ENCODE measurements around the gene OLR1.
A peak's percentile ranks its signal among the peaks of the same experiment; 100 is the strongest.
"Not testable (repeated sequence)": the region's sequence is repeated elsewhere in the genome, so short reads cannot be mapped to it uniquely, and the experiment has no call there.

The OLR1 gene

DNA sequence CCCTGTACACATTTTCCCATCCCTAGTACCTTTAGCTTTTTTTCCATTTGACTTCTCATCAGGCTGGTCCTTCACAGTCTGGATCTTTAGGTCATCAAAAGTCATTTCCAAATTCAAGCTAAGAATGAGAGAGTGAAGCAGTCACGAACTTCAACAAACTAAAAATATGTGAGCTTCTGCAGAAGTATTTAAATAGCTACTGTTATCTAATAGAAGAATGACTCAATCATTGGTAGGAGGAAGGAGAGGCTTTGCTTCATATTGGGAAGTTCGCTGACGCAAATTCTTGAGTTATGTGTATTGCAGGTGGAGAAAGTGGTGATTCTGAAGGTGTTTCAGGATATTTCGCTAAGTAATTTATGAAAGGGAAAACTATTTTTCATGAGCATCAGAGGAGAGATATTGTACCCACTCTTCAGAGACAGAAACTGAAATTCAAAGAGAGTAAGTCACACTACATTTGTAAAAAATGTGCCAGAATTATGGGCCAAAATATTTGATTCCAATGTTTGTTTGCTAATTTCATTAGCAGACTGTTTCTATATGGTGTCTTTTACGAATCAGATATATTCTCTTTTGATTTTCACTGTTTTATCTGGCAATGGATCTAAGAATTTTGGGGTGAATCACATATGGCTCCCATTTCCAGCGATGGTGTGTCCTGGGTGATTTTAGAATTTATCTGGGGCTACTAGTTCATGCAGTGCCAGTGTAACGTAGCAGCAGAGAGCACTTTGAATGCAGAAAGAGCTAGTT lies at the start of gene OLR1:
Gene OLR1 (minus strand): TSS at position 160 of the 756 bp plus-strand sequence. CDS start 55 bp downstream, at position 105.
- Histone ChIP-seq H4K20me1 (no peaks in the 10 kb centered on the region), H3K4me1 (no peaks in the 10 kb centered on the region), H3K27ac (no peak within 1 kb of the TSS), H3K4me2 (no peak within 1 kb of the TSS), H3K36me3 (no peaks in the 10 kb centered on the region), H3K9me3 (no peaks in the 10 kb centered on the region), H3K4me3 (no peak within 1 kb of the TSS), H3K9ac (no peak within 1 kb of the TSS), H3K27me3 (no peaks in the 10 kb centered on the region)
- TF ChIP-seq Cebpa-rat (IDR thresholded peaks at IDR 0.05): no peak

DNA sequence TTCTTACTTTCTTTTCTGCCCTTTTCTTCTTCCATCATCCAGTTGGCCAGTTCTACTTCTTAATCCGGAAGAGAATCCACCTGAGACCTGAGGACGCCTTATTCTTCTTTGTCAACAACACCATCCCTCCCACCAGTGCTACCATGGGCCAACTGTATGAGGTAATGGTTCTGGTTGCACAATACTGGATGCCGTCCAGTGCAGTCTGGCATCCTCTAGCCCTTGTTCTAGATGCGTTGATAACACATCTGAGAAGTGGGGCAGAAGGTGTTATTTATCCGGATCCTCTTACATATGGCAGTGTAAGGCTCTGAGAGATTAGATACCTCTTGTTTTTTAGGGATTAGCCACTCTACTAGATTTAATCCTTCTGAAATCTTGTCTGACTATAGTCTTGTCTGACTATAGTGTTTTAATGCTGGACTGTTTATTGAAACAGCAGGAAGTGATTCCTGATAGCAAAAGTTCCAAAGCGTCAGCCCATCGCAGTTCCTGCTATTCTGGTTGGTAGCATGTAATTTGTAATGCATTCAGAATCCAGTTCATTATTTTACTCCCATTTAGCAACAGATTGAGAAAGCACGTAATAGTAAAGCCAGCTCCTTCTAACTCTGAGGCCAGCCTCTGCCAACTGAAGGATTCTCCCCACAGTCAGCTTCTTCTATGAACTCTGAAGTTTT lies 48.6 kb upstream of the OLR1 start:
- Histone ChIP-seq H3K36me3 (peaks cover 60% of the 10 kb centered on the region), H3K4me1 (no peaks in the 10 kb centered on the region), H3K27ac (no peak overlapping the region), H3K4me2 (no peak overlapping the region), H4K20me1 (no peaks in the 10 kb centered on the region), H3K27me3 (no peaks in the 10 kb centered on the region), H3K9ac (no peak overlapping the region), H3K9me3 (no peaks in the 10 kb centered on the region), H3K4me3 (no peak overlapping the region)
- TF ChIP-seq Cebpa-rat (IDR thresholded peaks at IDR 0.05): no peak

DNA sequence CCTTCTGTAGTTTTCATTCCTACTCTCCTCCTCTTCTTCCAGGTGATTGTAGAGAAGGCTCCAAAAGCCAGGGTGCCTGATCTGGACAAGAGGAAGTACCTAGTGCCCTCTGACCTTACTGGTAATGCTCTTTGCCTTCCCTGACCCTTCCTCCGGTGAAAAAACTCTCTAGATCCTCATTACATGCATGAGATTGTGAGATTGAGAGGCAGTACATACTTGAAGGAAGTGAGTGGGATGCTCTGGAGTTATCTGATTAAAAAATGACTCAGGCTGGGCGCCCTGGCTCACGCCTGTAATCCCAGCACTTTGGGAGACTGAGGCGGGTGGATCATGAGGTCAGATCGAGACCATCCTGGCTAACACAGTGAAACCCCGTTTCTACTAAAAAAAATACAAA lies 46.1 kb upstream of the OLR1 start:
- H3K4me2 ChIP-seq: no peak overlapping the region
- peaks cover 20% of the 10 kb centered on the region for H3K4me1 ChIP-seq
- 0 out of 2 replicates have a peak, but pooled peaks cover 19% of the 10 kb centered on the region for H4K20me1 ChIP-seq
- H3K4me3 ChIP-seq: no peak overlapping the region
- peaks cover 46% of the 10 kb centered on the region for H3K36me3 ChIP-seq
- H3K9ac ChIP-seq: no peak overlapping the region
- TF ChIP-seq Cebpa-rat (IDR thresholded peaks at IDR 0.05): no peak
- H3K9me3 ChIP-seq: no peaks in the 10 kb centered on the region
- no peak overlapping the region for H3K27ac ChIP-seq
- no peaks in the 10 kb centered on the region; the same call in 1 of the 2 replicates for H3K27me3 ChIP-seq

DNA sequence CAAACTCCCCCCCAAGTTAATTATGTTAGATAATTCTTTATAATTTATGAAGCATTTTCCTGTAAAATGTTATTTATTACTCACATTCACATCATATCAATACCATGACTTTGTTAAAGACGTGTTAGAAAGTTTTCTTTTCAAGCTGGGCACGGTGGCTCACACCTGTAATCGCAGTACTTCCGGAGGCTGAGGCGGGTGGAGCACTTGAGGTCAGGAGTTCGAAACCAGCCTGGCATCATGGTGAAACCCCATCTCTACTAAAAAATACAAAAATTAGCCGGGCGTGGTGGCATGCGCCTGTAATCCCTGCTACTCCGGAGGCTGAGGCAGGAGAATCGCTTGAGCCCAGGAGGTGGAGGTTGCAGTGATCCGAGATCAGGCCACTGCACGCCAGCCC lies 44.0 kb upstream of the OLR1 start:
- Histone ChIP-seq H3K36me3 (peaks cover 27% of the 10 kb centered on the region), H4K20me1 (0 out of 2 replicates have a peak, but pooled peaks cover 19% of the 10 kb centered on the region), H3K4me1 (peaks cover 20% of the 10 kb centered on the region)
- H3K4me3 ChIP-seq, H3K27me3 ChIP-seq, H3K4me2 ChIP-seq, H3K9me3 ChIP-seq, H3K9ac ChIP-seq, H3K27ac ChIP-seq: not testable (repeated sequence)

DNA sequence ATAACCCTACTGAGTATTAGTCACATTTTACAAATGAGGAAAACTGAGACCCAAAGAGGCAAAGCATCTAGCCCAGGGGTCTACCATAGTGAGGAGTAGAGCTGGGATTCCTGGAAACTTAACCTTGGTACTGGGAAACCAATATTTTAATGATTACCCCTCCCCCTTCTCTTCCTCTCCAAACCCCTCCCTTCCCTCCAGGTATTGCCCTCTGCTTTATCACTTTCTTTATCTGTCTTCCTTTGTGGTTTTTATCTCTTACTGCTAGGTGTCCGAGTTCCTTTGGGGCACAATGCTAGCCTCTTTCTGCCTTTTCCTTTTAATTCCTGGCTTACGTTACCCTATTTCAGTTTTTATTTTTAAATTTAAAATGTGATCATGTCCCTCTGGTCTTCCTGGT lies 43.5 kb upstream of the OLR1 start:
- TF ChIP-seq Cebpa-rat (IDR thresholded peaks at IDR 0.05): no peak
- Histone ChIP-seq H3K27me3 (no peaks in the 10 kb centered on the region; the same call in 1 of the 2 replicates), H3K4me2 (no peak overlapping the region), H4K20me1 (0 out of 2 replicates have a peak, but pooled peaks cover 19% of the 10 kb centered on the region), H3K4me3 (no peak overlapping the region), H3K36me3 (peaks cover 22% of the 10 kb centered on the region), H3K27ac (no peak overlapping the region), H3K9me3 (no peaks in the 10 kb centered on the region), H3K9ac (no peak overlapping the region), H3K4me1 (peaks cover 20% of the 10 kb centered on the region)

DNA sequence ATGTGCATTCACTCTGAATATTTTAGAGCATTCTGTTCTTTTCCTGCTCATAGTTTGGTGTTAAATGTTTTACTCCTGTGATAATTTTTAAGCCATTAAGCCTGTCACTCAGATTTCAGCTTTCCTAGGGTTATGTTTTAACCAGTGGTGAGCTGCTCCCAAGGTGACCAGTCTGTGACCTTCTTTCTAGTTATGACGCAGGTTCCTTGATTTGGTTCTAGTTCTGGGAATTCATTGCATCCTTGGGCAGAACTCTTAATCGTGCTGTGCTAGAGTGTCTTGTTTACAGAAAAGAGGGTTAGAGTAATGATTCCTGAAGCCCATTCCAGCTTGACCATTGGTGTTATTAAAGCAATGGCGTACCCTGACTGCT lies 42.9 kb upstream of the OLR1 start:
- Histone ChIP-seq H3K27me3 (no peaks in the 10 kb centered on the region; the same call in 1 of the 2 replicates), H3K36me3 (peaks cover 17% of the 10 kb centered on the region), H3K4me3 (no peak overlapping the region), H3K4me2 (no peak overlapping the region), H3K4me1 (peaks cover 20% of the 10 kb centered on the region), H3K27ac (no peak overlapping the region), H3K9me3 (no peaks in the 10 kb centered on the region), H3K9ac (no peak overlapping the region), H4K20me1 (0 out of 2 replicates have a peak, but pooled peaks cover 19% of the 10 kb centered on the region)
- no peak for TF ChIP-seq Cebpa-rat (IDR thresholded peaks at IDR 0.05)

DNA sequence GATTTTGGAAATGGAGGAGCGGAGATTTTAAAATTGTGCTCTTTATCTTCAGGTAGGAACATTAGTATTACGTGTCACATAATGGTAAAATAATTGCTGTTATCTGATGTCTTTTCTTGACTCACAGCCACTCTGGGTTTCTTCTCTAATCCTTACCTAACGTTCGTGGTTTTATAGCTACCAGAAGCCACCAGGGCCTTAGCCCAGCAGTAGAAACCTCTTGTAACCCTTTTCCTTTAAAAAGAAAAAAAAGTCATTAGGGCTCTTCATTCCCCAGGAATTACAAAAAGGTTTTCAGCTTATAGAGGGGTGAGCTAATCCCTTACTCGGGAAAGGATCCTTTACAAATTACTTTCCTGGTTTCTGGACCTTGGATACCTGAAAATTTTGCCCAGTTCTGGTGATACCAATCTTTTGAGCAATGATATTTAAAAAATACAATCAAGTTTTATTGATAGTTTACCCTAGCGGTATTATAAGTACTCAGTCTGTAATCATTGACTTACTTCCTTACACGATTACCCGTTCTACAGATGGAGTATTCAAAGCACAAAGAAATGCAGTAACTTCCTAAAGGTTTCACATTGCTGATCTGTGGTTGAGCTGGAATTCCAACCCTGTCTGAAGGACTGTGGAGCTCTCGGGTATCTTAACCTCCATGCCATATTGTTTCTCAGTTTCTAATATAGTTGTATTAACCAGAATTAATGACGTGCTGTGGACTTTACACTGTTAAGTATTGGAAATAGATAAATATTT lies 42.4 kb upstream of the OLR1 start:
- H3K9ac ChIP-seq: no peak overlapping the region
- TF ChIP-seq Cebpa-rat (IDR thresholded peaks at IDR 0.05): no peak
- peaks cover 20% of the 10 kb centered on the region for H3K4me1 ChIP-seq
- peak overlapping the region; percentile 81 for H3K4me3 ChIP-seq
- peaks cover 11% of the 10 kb centered on the region; the same call in 1 of the 2 replicates for H3K36me3 ChIP-seq
- no peak overlapping the region for H3K27ac ChIP-seq
- no peaks in the 10 kb centered on the region for H3K9me3 ChIP-seq
- H3K4me2 ChIP-seq: peak overlapping the region; percentile 92
- no peaks in the 10 kb centered on the region; the same call in 1 of the 2 replicates for H3K27me3 ChIP-seq
- H4K20me1 ChIP-seq: 0 out of 2 replicates have a peak, but pooled peaks cover 19% of the 10 kb centered on the region

DNA sequence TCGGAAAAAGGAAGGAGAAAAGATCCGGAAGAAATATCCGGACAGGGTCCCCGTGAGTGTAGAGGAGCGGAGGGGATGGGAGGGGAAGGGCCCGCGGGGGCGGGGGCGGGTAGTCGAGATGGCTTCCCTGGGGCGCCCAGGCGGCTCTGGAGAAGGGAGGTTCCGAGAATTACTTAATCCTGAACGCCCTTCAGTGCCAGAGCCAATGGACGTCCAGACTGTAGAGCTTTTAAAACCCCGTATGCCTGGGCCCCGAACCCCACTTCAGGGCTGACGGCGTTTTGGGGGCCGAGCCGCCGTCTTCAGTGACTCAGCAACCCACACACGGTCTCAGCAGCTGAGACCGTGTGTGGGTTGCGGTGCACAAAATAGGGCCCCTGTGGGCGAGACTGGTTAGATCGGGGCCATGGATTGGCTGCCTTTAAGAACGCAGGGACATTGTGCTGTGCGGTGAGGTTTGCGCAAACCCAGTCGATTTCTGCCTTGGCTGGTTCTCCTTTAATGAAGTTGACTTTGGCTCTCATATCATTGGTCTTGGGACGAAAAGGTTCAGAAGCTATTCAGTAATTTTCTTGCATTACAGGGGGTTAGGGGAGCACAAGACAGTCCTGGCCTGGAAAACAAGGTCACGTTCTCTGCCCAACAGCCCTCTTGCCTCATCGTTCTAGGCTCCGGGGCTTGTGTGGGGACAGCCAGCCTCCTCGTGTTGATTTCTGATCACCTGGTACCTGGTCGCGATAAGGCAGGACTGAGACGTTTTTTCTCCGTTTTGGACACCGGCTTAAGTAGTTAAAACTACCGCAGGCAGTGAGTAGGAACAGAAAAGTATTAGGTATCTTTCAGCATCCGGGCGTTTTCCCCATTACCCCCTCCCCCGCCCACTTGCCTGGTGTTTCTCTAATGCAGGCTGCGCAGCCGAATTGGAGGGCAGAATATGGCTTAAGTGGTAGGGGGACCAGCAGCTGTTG lies 41.5 kb upstream of the OLR1 start:
- Histone ChIP-seq H3K9me3 (no peaks in the 10 kb centered on the region), H3K4me2 (peak overlapping the region; percentile 92), H3K4me3 (peak overlapping the region; percentile 81), H3K36me3 (peaks cover 2% of the 10 kb centered on the region; the same call in 1 of the 2 replicates), H3K4me1 (peaks cover 20% of the 10 kb centered on the region), H3K27me3 (no peaks in the 10 kb centered on the region; the same call in 1 of the 2 replicates), H3K27ac (no peak overlapping the region), H4K20me1 (0 out of 2 replicates have a peak, but pooled peaks cover 19% of the 10 kb centered on the region), H3K9ac (peak overlapping the region; percentile 78)
- TF ChIP-seq Cebpa-rat (IDR thresholded peaks at IDR 0.05): no peak
